PC-3 (cell line): Measurements from ENCODE around the gene FAM72B. TPM values are rescaled to one million over a fixed set of nuclear protein-coding genes. Genes with fewer than 3 reads are reported as not detected.
"Not testable (repeated sequence)": the region's sequence is repeated elsewhere in the genome, so short reads cannot be mapped to it uniquely, and the experiment has no call there.

Source experiments
- ATAC-seq: fragments of 200-7000 bp; cut with Tn5 transposase; 2 replicates; pipeline ENCODE4 v1.9.1; 2020; ENCODE audit warnings: mild to moderate bottlenecking, moderate library complexity
- Bru-seq: library from RNA; stranded (reverse); fragments of 400-500 nt; gene quantifications from one replicate; lab custom pipeline; 2021; lab: Mats Ljungman, UMichigan
- BruChase-seq, 2 experiments: library from RNA; stranded (reverse); fragments of 400-500 nt; gene quantifications; one replicate each; lab custom pipeline; 2021; lab: Mats Ljungman, UMichigan
- BruUV-seq: library from RNA; stranded (reverse); fragments of 400-500 nt; replicated peaks from 2 replicates; lab custom pipeline; 2021; lab: Mats Ljungman, UMichigan
- CTCF ChIA-PET: fragments of 300-600 bp; sonication (Branson Sonifier 250); formaldehyde crosslinking; loops from one replicate; lab custom pipeline; 2022; ENCODE audit warnings: antibody characterized with exemption; lab: Charles Lee
- POLR2A ChIA-PET: fragments of 300-600 bp; sonication (Branson Sonifier 250); formaldehyde crosslinking; loops from one replicate; lab custom pipeline; 2022; ENCODE audit warnings: antibody characterized with exemption; ENCODE audit not compliant: unreplicated experiment; lab: Charles Lee
- DNase-seq: peaks from one replicate; pipeline ENCODE4 v3.0.0-alpha.2; 2015
- H2AFZ ChIP-seq: fragments of 300-600 bp; sonication (generic); 2 replicates; pipeline ENCODE4 v1.6.0; 2016; ENCODE audit warnings: antibody characterized with exemption, low read length
- H3F3A ChIP-seq: fragments of 300-600 bp; sonication (generic); one replicate; pipeline ENCODE4 v1.6.0; 2017; ENCODE audit warnings: antibody characterized with exemption, low read length, control low read depth, mild to moderate bottlenecking; ENCODE audit not compliant: unreplicated experiment
- H3K27ac ChIP-seq: fragments of 300-600 bp; sonication (generic); 2 replicates; pipeline ENCODE4 v1.5.1; 2016; ENCODE audit warnings: mild to moderate bottlenecking, low read length
- H3K27me3 ChIP-seq: fragments of 300-600 bp; sonication (generic); 2 replicates; pipeline ENCODE4 v1.6.1; 2016; ENCODE audit warnings: low read length, mixed read lengths
- H3K36me3 ChIP-seq: fragments of 300-600 bp; sonication (generic); 2 replicates; pipeline ENCODE4 v1.6.1; 2016; ENCODE audit warnings: low read depth, mixed run types, low read length, mixed read lengths
- H3K4me1 ChIP-seq: fragments of 300-600 bp; sonication (generic); 2 replicates; pipeline ENCODE4 v1.5.1; 2016; ENCODE audit warnings: low read length; ENCODE audit not compliant: insufficient read depth
- H3K4me2 ChIP-seq: fragments of 300-600 bp; sonication (generic); 2 replicates; pipeline ENCODE4 v1.6.0; 2016; ENCODE audit warnings: low read length
- H3K4me3 ChIP-seq: fragments of 300-600 bp; sonication (generic); 2 replicates; pipeline ENCODE4 v1.5.1; 2016; ENCODE audit warnings: mild to moderate bottlenecking, low read length, mixed read lengths
- H3K79me2 ChIP-seq: fragments of 300-600 bp; sonication (generic); 2 replicates; pipeline ENCODE4 v1.6.1; 2017; ENCODE audit warnings: low read length, mixed read lengths
- H3K9ac ChIP-seq: fragments of 300-600 bp; sonication (generic); 2 replicates; pipeline ENCODE4 v1.6.0; 2016; ENCODE audit warnings: mild to moderate bottlenecking, low read length
- H3K9me2 ChIP-seq: fragments of 300-600 bp; sonication (generic); replicated peaks from 2 replicates; pipeline ENCODE4 v1.6.1; 2016; ENCODE audit warnings: mixed run types, low read length, mixed read lengths
- H3K9me3 ChIP-seq: fragments of 300-600 bp; sonication (generic); 2 replicates; pipeline ENCODE4 v1.6.1; 2016; ENCODE audit warnings: low read length, mixed read lengths
- H4K20me1 ChIP-seq: fragments of 300-600 bp; sonication (generic); 2 replicates; pipeline ENCODE4 v1.6.1; 2016; ENCODE audit warnings: low read length, mixed read lengths
- intact Hi-C: fragments of 100-400 bp; cut with micrococcal nuclease; formaldehyde crosslinking; loops from 2 replicates; pipeline ENCODE4 v1.9.0; 2023
- long read RNA-seq: library from polyadenylated mRNA; unstranded; transcript quantifications from one replicate; pipeline ENCODE4 v2.0.0, GENCODE V29; 2021; ENCODE audit not compliant: unreplicated experiment
- total RNA-seq: library from RNA; depleted of rRNA; stranded (reverse); fragments of >200 nt; gene quantifications from 2 replicates; pipeline ENCODE4 v1.2.3, GENCODE V29; 2014; rRNA removed

Gene FAM72B
- total RNA-seq (11.1 and 11.6 TPM in 2 replicates), Bru-seq, nascent RNA (percentile 46 among the genes with signal in this experiment), BruChase-seq, experiment 1, labeled RNA remaining after a 6-hour chase (percentile 57 among the genes with signal in this experiment), BruChase-seq, experiment 2, labeled RNA remaining after a 2-hour chase (percentile 30 among the genes with signal in this experiment)
- long read RNA-seq, transcript FAM72B-202 (4 exons, 2,396 nt) = major isoform, 9 of 12 reads
- long read RNA-seq, partial matches to known transcripts = 0 of 12 reads
- long read RNA-seq, other reads (novel, unspliced or antisense) = 2 of 12 reads

DNA sequence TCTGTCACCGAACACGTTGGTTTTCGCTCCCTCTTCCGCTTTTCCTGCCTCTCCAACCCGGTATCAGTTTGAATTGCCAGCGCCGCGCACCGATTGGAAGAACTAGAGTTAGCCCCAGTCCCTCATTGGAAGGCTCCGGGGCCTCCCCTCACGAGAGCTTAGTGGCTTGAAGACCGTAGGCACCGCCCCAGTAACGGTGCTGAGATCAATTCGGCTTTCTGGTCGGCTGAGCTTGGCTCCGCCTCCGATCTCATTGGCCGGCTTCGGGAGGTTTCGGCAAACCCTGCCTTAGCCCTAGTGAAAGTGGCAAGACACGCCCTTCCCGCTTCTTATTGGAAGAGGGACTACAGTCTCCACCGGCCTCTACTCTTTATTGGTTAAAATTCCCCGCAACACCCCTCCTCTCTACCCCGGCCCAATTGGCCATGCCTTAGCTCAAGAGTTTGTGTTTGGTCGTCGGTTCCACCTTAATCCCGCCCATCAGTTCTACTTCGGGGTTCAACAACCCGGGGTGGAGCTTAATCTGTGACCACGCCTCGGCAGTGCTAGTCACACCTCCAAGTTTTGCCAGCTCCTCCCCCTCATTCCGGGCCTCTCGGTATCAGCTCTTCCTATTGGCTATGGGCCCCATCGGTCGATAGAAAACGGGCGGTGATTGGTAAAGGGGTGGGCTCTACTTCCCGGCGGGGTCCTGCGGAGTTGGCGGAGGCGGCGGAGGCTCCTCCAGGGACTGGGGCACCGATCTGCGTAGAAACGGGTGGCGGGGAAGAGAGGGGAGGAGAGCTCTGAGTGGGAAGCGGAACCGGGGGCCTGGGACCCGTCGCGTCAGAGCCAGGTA lies at the start of gene FAM72B, which contains the start of gene SRGAP2C:
TSS of gene FAM72B (minus strand) at position 51 of the 838 bp plus-strand sequence. CDS start 851 bp downstream, outside the sequence.
TSS of gene SRGAP2C (plus strand) at position 686 of the 838 bp plus-strand sequence. CDS start 2,472 bp downstream, outside the sequence.
- peak within 1 kb of the TSS; percentile 66 for H3K4me3 ChIP-seq
- H3K4me1 ChIP-seq, intact Hi-C loops, H3F3A ChIP-seq, CTCF ChIA-PET, H4K20me1 ChIP-seq, H3K27me3 ChIP-seq, H3K9me3 ChIP-seq, H3K9me2 ChIP-seq, BruUV-seq, H3K79me2 ChIP-seq, H3K36me3 ChIP-seq, POLR2A ChIA-PET: not testable (repeated sequence)
- H3K9ac ChIP-seq = peak within 1 kb of the TSS; percentile 33; the same call in 1 of the 2 replicates
- H3K27ac ChIP-seq = 0 out of 2 replicates have a peak within 1 kb of the TSS, but pooled peaks have one; percentile 32
- H3K4me2 ChIP-seq = peak within 1 kb of the TSS; percentile 61
- peak; percentile 75 for ATAC-seq
- peak; percentile 97 for DNase-seq
- peak within 1 kb of the TSS; percentile 50; the same call in 1 of the 2 replicates for H2AFZ ChIP-seq

- BruUV-seq, H4K20me1 ChIP-seq, H3K4me1 ChIP-seq, H3F3A ChIP-seq, H3K9me3 ChIP-seq, POLR2A ChIA-PET, H3K27me3 ChIP-seq, H3K27ac ChIP-seq, H3K79me2 ChIP-seq, intact Hi-C loops, H2AFZ ChIP-seq, H3K36me3 ChIP-seq, DNase-seq, H3K9ac ChIP-seq, H3K4me3 ChIP-seq, H3K4me2 ChIP-seq, CTCF ChIA-PET, H3K9me2 ChIP-seq: not testable (repeated sequence)
- ATAC-seq = 0 out of 2 replicates have a peak, but pooled peaks have one; percentile 24
Measured at GRCh38 chr1:121232445-121233125, 48.4 kb upstream of the FAM72B start.

GRCh38 chr1:121230636-121231035 lies 46.5 kb upstream of the FAM72B start:
- BruUV-seq, H3K27me3 ChIP-seq, H4K20me1 ChIP-seq, ATAC-seq, H2AFZ ChIP-seq, H3K9me2 ChIP-seq, H3K4me3 ChIP-seq, POLR2A ChIA-PET, H3K36me3 ChIP-seq, H3K79me2 ChIP-seq, H3K27ac ChIP-seq, CTCF ChIA-PET, intact Hi-C loops, H3K4me2 ChIP-seq, H3K9me3 ChIP-seq, H3F3A ChIP-seq, H3K9ac ChIP-seq, DNase-seq, H3K4me1 ChIP-seq: not testable (repeated sequence)

- H4K20me1 ChIP-seq, ATAC-seq, H3K36me3 ChIP-seq, H2AFZ ChIP-seq, H3K79me2 ChIP-seq, intact Hi-C loops, H3K27me3 ChIP-seq, DNase-seq, BruUV-seq, H3K4me1 ChIP-seq, H3K4me3 ChIP-seq, H3F3A ChIP-seq, H3K9me2 ChIP-seq, H3K4me2 ChIP-seq, POLR2A ChIA-PET, H3K27ac ChIP-seq, CTCF ChIA-PET, H3K9ac ChIP-seq, H3K9me3 ChIP-seq: not testable (repeated sequence)
Measured at GRCh38 chr1:121227544-121228330, 43.6 kb upstream of the FAM72B start.

- BruUV-seq, H3K27me3 ChIP-seq, H3K9me3 ChIP-seq, ATAC-seq, H3K4me1 ChIP-seq, H4K20me1 ChIP-seq, H3K9me2 ChIP-seq, DNase-seq, H3K4me2 ChIP-seq, H3K36me3 ChIP-seq, H2AFZ ChIP-seq, H3K9ac ChIP-seq, H3K4me3 ChIP-seq, H3K79me2 ChIP-seq, H3K27ac ChIP-seq, POLR2A ChIA-PET, H3F3A ChIP-seq, CTCF ChIA-PET, intact Hi-C loops: not testable (repeated sequence)
Measured at GRCh38 chr1:121226925-121227324, 42.8 kb upstream of the FAM72B start.
